HepG2 (cell line): Measurements from ENCODE around the gene DTD2. TPM values are rescaled to one million over a fixed set of nuclear protein-coding genes. Genes with fewer than 3 reads are reported as not detected.

Experiments used
- ARID2 ChIP-seq: sonication (generic); formaldehyde crosslinking; IDR thresholded peaks from 2 replicates; pipeline ENCODE4 v1.8.1; 2022; ENCODE audit warnings: mild to moderate bottlenecking, missing genetic modification reagents, borderline replicate concordance
- BRF2 ChIP-seq: sonication (generic); formaldehyde crosslinking; IDR thresholded peaks from 2 replicates; pipeline ENCODE4 v1.8.1; 2022; ENCODE audit warnings: mild to moderate bottlenecking, missing genetic modification reagents
- CENPBD1 ChIP-seq: sonication (generic); formaldehyde crosslinking; IDR thresholded peaks from 2 replicates; pipeline ENCODE4 v1.8.0; 2022; ENCODE audit warnings: missing genetic modification reagents, low read depth, mild to moderate bottlenecking, borderline replicate concordance
- CREBL2 ChIP-seq: sonication (generic); formaldehyde crosslinking; IDR thresholded peaks from 2 replicates; pipeline ENCODE4 v1.8.1; 2023; ENCODE audit warnings: missing genetic modification reagents, mild to moderate bottlenecking, borderline replicate concordance
- FOXJ3 ChIP-seq: sonication (generic); formaldehyde crosslinking; IDR thresholded peaks from 2 replicates; pipeline ENCODE4 v1.4.0; 2020; ENCODE audit warnings: missing genetic modification reagents, mild to moderate bottlenecking, borderline replicate concordance
- HNRNPUL1 ChIP-seq: fragments of 200-400 bp; formaldehyde crosslinking; IDR thresholded peaks from 2 replicates; pipeline ENCODE4 v1.6.1; 2017; ENCODE audit warnings: low read depth, mild to moderate bottlenecking, low read length, moderate library complexity
- IKZF4 ChIP-seq: sonication (generic); formaldehyde crosslinking; IDR thresholded peaks from 2 replicates; pipeline ENCODE4 v1.5.1; 2020; ENCODE audit warnings: borderline replicate concordance, mild to moderate bottlenecking, low read depth, missing genetic modification reagents; ENCODE audit errors: not compliant biosample characterization
- JARID2 ChIP-seq: sonication (generic); formaldehyde crosslinking; IDR thresholded peaks from 2 replicates; pipeline ENCODE4 v1.8.1; 2023; ENCODE audit warnings: missing genetic modification reagents, inconsistent platforms; ENCODE audit not compliant: insufficient replicate concordance
- JUN ChIP-seq: sonication (generic); formaldehyde crosslinking; IDR thresholded peaks from 2 replicates; pipeline ENCODE4 v1.4.0; 2020; ENCODE audit warnings: mild to moderate bottlenecking, missing genetic modification reagents
- MIER2 ChIP-seq: IDR thresholded peaks from 2 replicates; pipeline ENCODE4 v1.6.1; 2016; ENCODE audit warnings: missing biosample characterization, missing genetic modification reagents
- PITX1 ChIP-seq: sonication (generic); formaldehyde crosslinking; IDR thresholded peaks from 2 replicates; pipeline ENCODE4 v1.5.1; 2020; ENCODE audit warnings: mild to moderate bottlenecking, missing genetic modification reagents
- PRPF4 ChIP-seq: fragments of 200-400 bp; formaldehyde crosslinking; IDR thresholded peaks from 2 replicates; pipeline ENCODE4 v1.6.1; 2016; ENCODE audit warnings: low read length, low read depth; ENCODE audit not compliant: poor library complexity, severe bottlenecking
- SRSF1 ChIP-seq: fragments of 200-400 bp; formaldehyde crosslinking; optimal IDR thresholded peaks from 2 replicates; pipeline ENCODE3; 2017; ENCODE audit warnings: mild to moderate bottlenecking, low read depth, low read length, moderate library complexity
- TCF12 ChIP-seq, 2 experiments: fragments of 450-650 bp in 1 of 2; sonication (generic) in 1 of 2; formaldehyde crosslinking in 1 of 2; IDR thresholded peaks; 2 replicates each; pipeline versions ENCODE4 v1.6.1 to v1.8.0; 2017 to 2022; ENCODE audit warnings: antibody characterized with exemption in 1 of 2, mild to moderate bottlenecking in 1 of 2, missing genetic modification reagents in 1 of 2, moderate library complexity in 1 of 2
- U2AF2 ChIP-seq: fragments of 200-400 bp; formaldehyde crosslinking; IDR thresholded peaks from 2 replicates; pipeline ENCODE4 v1.6.1; 2017; ENCODE audit warnings: low read depth, mild to moderate bottlenecking, low read length
- ZBTB38 ChIP-seq: sonication (generic); formaldehyde crosslinking; IDR thresholded peaks from 2 replicates; pipeline ENCODE4 v1.5.1; 2020; ENCODE audit warnings: mild to moderate bottlenecking, missing genetic modification reagents
- ZFP1 ChIP-seq: IDR thresholded peaks from 2 replicates; pipeline ENCODE4 v1.6.1; 2016
- ZNF20 ChIP-seq: sonication (generic); formaldehyde crosslinking; IDR thresholded peaks from 2 replicates; pipeline ENCODE4 v1.4.0; 2020; ENCODE audit warnings: mild to moderate bottlenecking, moderate library complexity, missing genetic modification reagents
- ZNF501 ChIP-seq: sonication (generic); formaldehyde crosslinking; IDR thresholded peaks from 2 replicates; pipeline ENCODE4 v1.5.1; 2020; ENCODE audit warnings: mild to moderate bottlenecking, moderate library complexity, missing genetic modification reagents
- ZNF557 ChIP-seq: sonication (generic); formaldehyde crosslinking; IDR thresholded peaks from 2 replicates; pipeline ENCODE4 v1.4.0; 2020; ENCODE audit warnings: missing genetic modification reagents
- ZSCAN31 ChIP-seq: sonication (generic); formaldehyde crosslinking; IDR thresholded peaks from 2 replicates; pipeline ENCODE4 v1.5.0; 2020; ENCODE audit warnings: low read depth, mild to moderate bottlenecking, missing genetic modification reagents
- polyA plus RNA-seq, 8 experiments: library from polyadenylated mRNA; depleted of rRNA in 3 of 8; stranded (reverse) in 7 of 8; unstranded in 1 of 8; fragments of >200 nt; fragmentation: Illumina TruSeq in 4 of 8; extraction: Trizol in 4 of 8; gene quantifications; 2 replicates each; pipeline versions ENCODE4 v1.2.1 to v1.2.3, GENCODE V29; 2011 to 2016; ENCODE audit warnings: low read depth in 4 of 8, missing spikeins in 1 of 8, mixed read lengths in 1 of 8; ENCODE audit not compliant: insufficient read depth in 1 of 8
- total RNA-seq, 5 experiments: library from RNA; depleted of rRNA; stranded (reverse); fragments of >200 nt; fragmentation: Illumina TruSeq; extraction: Trizol; gene quantifications; 2 replicates each; pipeline ENCODE4 v1.2.3, GENCODE V29; 2016; ENCODE audit warnings: low read depth in 1 of 5
- TF ChIP-seq, protein P1 (sequence below): sonication (generic); formaldehyde crosslinking; IDR thresholded peaks from 2 replicates; pipeline ENCODE4 v1.5.0; 2020; ENCODE audit warnings: missing genetic modification reagents
- TF ChIP-seq, protein P2 (sequence below): IDR thresholded peaks from 2 replicates; pipeline ENCODE4 v1.6.1; 2016; ENCODE audit warnings: mild to moderate bottlenecking

Gene DTD2
- total and polyA plus RNA-seq, 2 of the 13 experiments (the other 11 are each of a cell fraction or from before 2014, with no cell fraction given): 22.3 to 49.8 TPM

DNA sequence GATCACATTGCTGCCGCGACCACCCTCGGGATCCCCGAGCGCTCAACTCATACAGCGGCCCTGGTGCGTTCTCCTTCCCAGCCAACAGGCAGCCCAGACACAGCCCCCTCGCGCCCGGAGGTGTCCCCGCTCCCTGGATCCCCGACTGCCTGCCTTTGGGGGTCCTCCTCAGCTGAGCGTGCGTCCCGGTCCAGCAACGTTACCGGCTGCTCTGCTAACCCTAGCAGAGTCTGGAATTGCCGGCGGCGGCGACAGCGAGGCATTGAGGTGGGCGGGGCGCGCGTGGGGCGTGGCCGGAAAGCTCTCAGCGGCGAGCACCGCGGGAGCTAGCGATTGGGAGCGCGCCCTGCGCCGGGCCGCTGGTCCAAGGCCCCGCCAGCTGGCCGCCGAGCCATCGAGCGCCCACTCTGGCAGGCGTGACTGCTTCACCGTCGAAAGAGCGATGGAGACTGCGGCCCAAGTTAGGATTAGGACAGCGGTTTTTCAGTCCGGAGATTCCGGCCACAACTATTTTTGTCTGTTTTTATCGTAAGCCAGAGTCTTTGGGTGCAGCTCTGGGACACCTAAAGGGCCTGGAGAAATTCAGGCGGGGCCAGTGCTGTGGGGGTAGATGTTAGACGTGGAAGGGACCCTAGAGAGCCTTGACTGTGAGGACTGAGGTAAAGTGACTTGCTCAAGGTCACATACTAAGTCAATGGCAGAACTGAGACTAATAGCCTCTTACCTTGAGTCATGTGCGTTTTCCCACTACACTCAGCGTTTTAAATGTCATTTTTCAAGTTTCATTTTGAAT, 36.8 kb downstream of the DTD2 start, which contains the start of gene HEATR5A (continued):
- TF ChIP-seq CENPBD1 (0 out of 2 replicates have a peak, but pooled peaks have one; percentile 24), HNRNPUL1 (peak; percentile 92; the same call in 1 of the 2 replicates), SRSF1 (peak; percentile 97), PITX1 (peak; percentile 79), TCF12 (IDR thresholded peaks at IDR 0.05) (no peak), TCF12 (CRISPR knock-in tag; IDR thresholded peaks at IDR 0.05) (peak; percentile 90; the same call in 1 of the 2 replicates), ZFP1 (CRISPR knock-in tag) (peak; percentile 89; the same call in 1 of the 2 replicates), PRPF4 (no peak), JARID2 (no peak), ZNF20 (peak; percentile 88), CREBL2 (CRISPR knock-in tag) (peak; percentile 96; the same call in 1 of the 2 replicates), ARID2 (CRISPR knock-in tag) (peak; percentile 99), FOXJ3 (CRISPR knock-in tag) (peak; percentile 84), IKZF4 (CRISPR knock-in tag) (peak; percentile 75), ZNF501 (peak; percentile 100), ZBTB38 (CRISPR knock-in tag) (peak; percentile 94), ZNF557 (CRISPR knock-in tag) (peak; percentile 92), ZSCAN31 (CRISPR knock-in tag) (peak; percentile 99), U2AF2 (no peak), BRF2 (CRISPR knock-in tag) (peak; percentile 98), JUN (CRISPR knock-in tag) (peak; percentile 93), MIER2 (CRISPR knock-in tag) (peak; percentile 43; the same call in 1 of the 2 replicates)
- TF ChIP-seq, protein P1, sequence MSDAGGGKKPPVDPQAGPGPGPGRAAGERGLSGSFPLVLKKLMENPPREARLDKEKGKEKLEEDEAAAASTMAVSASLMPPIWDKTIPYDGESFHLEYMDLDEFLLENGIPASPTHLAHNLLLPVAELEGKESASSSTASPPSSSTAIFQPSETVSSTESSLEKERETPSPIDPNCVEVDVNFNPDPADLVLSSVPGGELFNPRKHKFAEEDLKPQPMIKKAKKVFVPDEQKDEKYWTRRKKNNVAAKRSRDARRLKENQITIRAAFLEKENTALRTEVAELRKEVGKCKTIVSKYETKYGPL: no peak; the same call in 1 of the 2 replicates
- TF ChIP-seq, protein P2, sequence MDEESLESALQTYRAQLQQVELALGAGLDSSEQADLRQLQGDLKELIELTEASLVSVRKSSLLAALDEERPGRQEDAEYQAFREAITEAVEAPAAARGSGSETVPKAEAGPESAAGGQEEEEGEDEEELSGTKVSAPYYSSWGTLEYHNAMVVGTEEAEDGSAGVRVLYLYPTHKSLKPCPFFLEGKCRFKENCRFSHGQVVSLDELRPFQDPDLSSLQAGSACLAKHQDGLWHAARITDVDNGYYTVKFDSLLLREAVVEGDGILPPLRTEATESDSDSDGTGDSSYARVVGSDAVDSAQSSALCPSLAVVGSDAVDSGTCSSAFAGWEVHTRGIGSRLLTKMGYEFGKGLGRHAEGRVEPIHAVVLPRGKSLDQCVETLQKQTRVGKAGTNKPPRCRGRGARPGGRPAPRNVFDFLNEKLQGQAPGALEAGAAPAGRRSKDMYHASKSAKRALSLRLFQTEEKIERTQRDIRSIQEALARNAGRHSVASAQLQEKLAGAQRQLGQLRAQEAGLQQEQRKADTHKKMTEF (CRISPR knock-in tag): peak; percentile 100
